H1 (cell line): ENCODE data around the gene TADA3.

Experiments used
- CHD2 ChIP-seq: IDR thresholded peaks from 2 replicates; pipeline ENCODE4 v1.6.1; 2012; ENCODE audit warnings: low read length, improper control_type of control experiment
- POLR2A ChIP-seq, 2 experiments: IDR thresholded peaks; 1 replicate in 1 of 2; 2 replicates in 1 of 2; pipeline ENCODE4 v1.6.1; 2011; ENCODE audit warnings: low read depth in 2 of 2, low read length in 2 of 2, mild to moderate bottlenecking in 2 of 2; ENCODE audit errors: control extremely low read depth in 1 of 2
- POLR2AphosphoS5 ChIP-seq: IDR thresholded peaks from 2 replicates; pipeline ENCODE4 v1.6.1; 2011; ENCODE audit warnings: low read depth, low read length
- RFX5 ChIP-seq: IDR thresholded peaks from 2 replicates; pipeline ENCODE4 v1.6.1; 2011; ENCODE audit warnings: low read depth, low read length, improper control_type of control experiment, borderline replicate concordance
- TF ChIP-seq, protein P1 (sequence below), 3 experiments: IDR thresholded peaks; 1 replicate in 2 of 3; 2 replicates in 1 of 3; pipeline versions ENCODE4 v1.5.1 to v1.6.1; 2011; ENCODE audit warnings: low read length in 3 of 3, mild to moderate bottlenecking in 3 of 3, inconsistent platforms in 2 of 3, low read depth in 1 of 3, moderate library complexity in 1 of 3; ENCODE audit not compliant: insufficient read depth in 1 of 3; ENCODE audit errors: control extremely low read depth in 1 of 3

- TF ChIP-seq POLR2A (IDR thresholded peaks at IDR 0.05; ENCODE audit: control extremely low read depth in 1 of 2, low read depth in 2 of 2, low read length in 2 of 2): no peak
- TF ChIP-seq, protein P1, sequence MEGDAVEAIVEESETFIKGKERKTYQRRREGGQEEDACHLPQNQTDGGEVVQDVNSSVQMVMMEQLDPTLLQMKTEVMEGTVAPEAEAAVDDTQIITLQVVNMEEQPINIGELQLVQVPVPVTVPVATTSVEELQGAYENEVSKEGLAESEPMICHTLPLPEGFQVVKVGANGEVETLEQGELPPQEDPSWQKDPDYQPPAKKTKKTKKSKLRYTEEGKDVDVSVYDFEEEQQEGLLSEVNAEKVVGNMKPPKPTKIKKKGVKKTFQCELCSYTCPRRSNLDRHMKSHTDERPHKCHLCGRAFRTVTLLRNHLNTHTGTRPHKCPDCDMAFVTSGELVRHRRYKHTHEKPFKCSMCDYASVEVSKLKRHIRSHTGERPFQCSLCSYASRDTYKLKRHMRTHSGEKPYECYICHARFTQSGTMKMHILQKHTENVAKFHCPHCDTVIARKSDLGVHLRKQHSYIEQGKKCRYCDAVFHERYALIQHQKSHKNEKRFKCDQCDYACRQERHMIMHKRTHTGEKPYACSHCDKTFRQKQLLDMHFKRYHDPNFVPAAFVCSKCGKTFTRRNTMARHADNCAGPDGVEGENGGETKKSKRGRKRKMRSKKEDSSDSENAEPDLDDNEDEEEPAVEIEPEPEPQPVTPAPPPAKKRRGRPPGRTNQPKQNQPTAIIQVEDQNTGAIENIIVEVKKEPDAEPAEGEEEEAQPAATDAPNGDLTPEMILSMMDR (IDR thresholded peaks at IDR 0.05; ENCODE audit: control extremely low read depth in 1 of 3, insufficient read depth in 1 of 3, low read depth in 1 of 3, low read length in 3 of 3): no peak
- TF ChIP-seq POLR2AphosphoS5: no peak
- no peak for TF ChIP-seq RFX5
- TF ChIP-seq CHD2: no peak
Observed at GRCh38 chr3:9797196-9797945, 5.1 kb upstream of the TADA3 start.
